ENCODE measurements around the gene CCDC159. TPM values are rescaled to one million over a fixed set of nuclear protein-coding genes. Genes with fewer than 3 reads are reported as not detected.
A peak's percentile ranks its signal among the peaks of the same experiment; 100 is the strongest.
"Not testable (repeated sequence)": the region's sequence is repeated elsewhere in the genome, so short reads cannot be mapped to it uniquely, and the experiment has no call there.

Gene CCDC159
- total RNA-seq, 1 experiment from 2014 or later = 9.4 TPM

GRCh38 chr19:11330127-11330526 lies 16.2 kb upstream of the CCDC159 start:
- Histone ChIP-seq H3F3A (ENCODE audit: insufficient read depth, low read depth) (peaks cover 18% of the 10 kb centered on the region), H3K4me1 (replicated peaks; ENCODE audit: insufficient read depth) (peaks cover 4% of the 10 kb centered on the region; the same call in 1 of the 2 replicates), H3K4me3 (no peak overlapping the region), H3K9me3 (ENCODE audit: insufficient read depth, low read depth) (no peaks in the 10 kb centered on the region), H2AFZ (no peak overlapping the region), H4K20me1 (ENCODE audit: insufficient read depth) (no peaks in the 10 kb centered on the region), H3K79me2 (ENCODE audit: low read depth) (no peaks in the 10 kb centered on the region), H3K27ac (no peak overlapping the region), H3K27me3 (ENCODE audit: insufficient read depth, low read depth) (no peaks in the 10 kb centered on the region), H3K4me2 (no peak overlapping the region), H3K36me3 (ENCODE audit: low read depth) (peaks cover 19% of the 10 kb centered on the region), H3K9me2 (ENCODE audit: insufficient read depth) (no peaks in the 10 kb centered on the region)
- BruUV-seq (replicated peaks) = no TSS peak
- ChIA-PET POLR2A (ENCODE audit: unreplicated experiment) (no interaction called here), CTCF (no interaction called here)
- TF ChIP-seq CTCF (conservative IDR thresholded peaks at IDR 0.05) = no peak
- no peak for TF ChIP-seq EZH2 (IDR thresholded peaks at IDR 0.05; ENCODE audit: low read depth)
- no peak for DNase-seq
- intact Hi-C loops (cut with micrococcal nuclease; ENCODE audit: unreplicated experiment) = no loop called here

GRCh38 chr19:11331502-11331901 lies 14.8 kb upstream of the CCDC159 start:
- H3F3A ChIP-seq (ENCODE audit: insufficient read depth, low read depth) = peaks cover 11% of the 10 kb centered on the region
- no peaks in the 10 kb centered on the region for H3K79me2 ChIP-seq (ENCODE audit: low read depth)
- DNase-seq = no peak
- CTCF ChIA-PET = no interaction called here
- no peaks in the 10 kb centered on the region for H3K27me3 ChIP-seq (ENCODE audit: insufficient read depth, low read depth)
- POLR2A ChIA-PET (ENCODE audit: unreplicated experiment) = no interaction called here
- H3K9me3 ChIP-seq (ENCODE audit: insufficient read depth, low read depth) = no peaks in the 10 kb centered on the region
- H3K27ac ChIP-seq = no peak overlapping the region
- H3K4me1 ChIP-seq (replicated peaks; ENCODE audit: insufficient read depth) = no peaks in the 10 kb centered on the region
- peaks cover 29% of the 10 kb centered on the region for H3K36me3 ChIP-seq (ENCODE audit: low read depth)
- H3K9me2 ChIP-seq (ENCODE audit: insufficient read depth) = no peaks in the 10 kb centered on the region
- intact Hi-C loops (cut with micrococcal nuclease; ENCODE audit: unreplicated experiment) = no loop called here
- no TSS peak for BruUV-seq (replicated peaks)
- TF ChIP-seq CTCF (conservative IDR thresholded peaks at IDR 0.05) = no peak
- no peak for TF ChIP-seq EZH2 (IDR thresholded peaks at IDR 0.05; ENCODE audit: low read depth)
- H4K20me1 ChIP-seq (ENCODE audit: insufficient read depth) = no peaks in the 10 kb centered on the region
- no peak overlapping the region for H3K4me3 ChIP-seq
- H2AFZ ChIP-seq = no peak overlapping the region
- H3K4me2 ChIP-seq = no peak overlapping the region

GRCh38 chr19:11332822-11333221 lies 13.5 kb upstream of the CCDC159 start:
- no TSS peak for BruUV-seq (replicated peaks)
- no peak overlapping the region for H3K4me3 ChIP-seq
- peaks cover under 1% of the 10 kb centered on the region; the same call in 1 of the 2 replicates for H3K79me2 ChIP-seq (ENCODE audit: low read depth)
- H3F3A ChIP-seq (ENCODE audit: insufficient read depth, low read depth) = peaks cover 18% of the 10 kb centered on the region
- no peaks in the 10 kb centered on the region for H4K20me1 ChIP-seq (ENCODE audit: insufficient read depth)
- H3K36me3 ChIP-seq (ENCODE audit: low read depth) = peaks cover 36% of the 10 kb centered on the region
- POLR2A ChIA-PET (ENCODE audit: unreplicated experiment) = no interaction called here
- CTCF ChIA-PET = no interaction called here
- H2AFZ ChIP-seq = no peak overlapping the region
- no peaks in the 10 kb centered on the region for H3K27me3 ChIP-seq (ENCODE audit: insufficient read depth, low read depth)
- no peak overlapping the region for H3K4me2 ChIP-seq
- TF ChIP-seq EZH2 (IDR thresholded peaks at IDR 0.05; ENCODE audit: low read depth) (no peak), CTCF (conservative IDR thresholded peaks at IDR 0.05) (no peak)
- no peaks in the 10 kb centered on the region for H3K9me2 ChIP-seq (ENCODE audit: insufficient read depth)
- no peak overlapping the region for H3K27ac ChIP-seq
- no peaks in the 10 kb centered on the region for H3K9me3 ChIP-seq (ENCODE audit: insufficient read depth, low read depth)
- intact Hi-C loops (cut with micrococcal nuclease; ENCODE audit: unreplicated experiment) = no loop called here
- H3K4me1 ChIP-seq (replicated peaks; ENCODE audit: insufficient read depth) = no peaks in the 10 kb centered on the region
- no peak for DNase-seq

GRCh38 chr19:11333838-11334237 lies 12.5 kb upstream of the CCDC159 start:
- H3K9me3 ChIP-seq (ENCODE audit: insufficient read depth, low read depth); CTCF ChIA-PET; intact Hi-C loops (cut with micrococcal nuclease; ENCODE audit: unreplicated experiment); H3K27ac ChIP-seq; H2AFZ ChIP-seq; H3K4me1 ChIP-seq (replicated peaks; ENCODE audit: insufficient read depth); POLR2A ChIA-PET (ENCODE audit: unreplicated experiment); BruUV-seq (replicated peaks); H3K9me2 ChIP-seq (ENCODE audit: insufficient read depth); H3K4me3 ChIP-seq; H3K4me2 ChIP-seq; H4K20me1 ChIP-seq (ENCODE audit: insufficient read depth); H3K27me3 ChIP-seq (ENCODE audit: insufficient read depth, low read depth): not testable (repeated sequence)
- Histone ChIP-seq H3K79me2 (ENCODE audit: low read depth) (peaks cover 11% of the 10 kb centered on the region; the same call in 1 of the 2 replicates), H3F3A (ENCODE audit: insufficient read depth, low read depth) (peaks cover 25% of the 10 kb centered on the region), H3K36me3 (ENCODE audit: low read depth) (peaks cover 36% of the 10 kb centered on the region)
- peak in 1 of 2 experiments; percentile 79 for DNase-seq
